D721Med (cell line): Measurements from ENCODE around the gene FNTB.

Experiments
- DNase-seq: peaks from one replicate; pipeline ENCODE4 v3.0.0; 2011; ENCODE audit warnings: low spot score; ENCODE audit not compliant: insufficient read length
- FAIRE-seq: peaks from 2 replicates; lab custom pipeline; 2011; peaks lifted over from hg19 to GRCh38; lab: Jason Lieb, UNC
- TF ChIP-seq, protein P1 (sequence below): IDR thresholded peaks from 2 replicates; pipeline ENCODE4 v1.5.1; 2012; ENCODE audit warnings: mild to moderate bottlenecking, control low read depth; ENCODE audit not compliant: insufficient read depth; ENCODE audit errors: missing control alignments

FNTB gene

DNA sequence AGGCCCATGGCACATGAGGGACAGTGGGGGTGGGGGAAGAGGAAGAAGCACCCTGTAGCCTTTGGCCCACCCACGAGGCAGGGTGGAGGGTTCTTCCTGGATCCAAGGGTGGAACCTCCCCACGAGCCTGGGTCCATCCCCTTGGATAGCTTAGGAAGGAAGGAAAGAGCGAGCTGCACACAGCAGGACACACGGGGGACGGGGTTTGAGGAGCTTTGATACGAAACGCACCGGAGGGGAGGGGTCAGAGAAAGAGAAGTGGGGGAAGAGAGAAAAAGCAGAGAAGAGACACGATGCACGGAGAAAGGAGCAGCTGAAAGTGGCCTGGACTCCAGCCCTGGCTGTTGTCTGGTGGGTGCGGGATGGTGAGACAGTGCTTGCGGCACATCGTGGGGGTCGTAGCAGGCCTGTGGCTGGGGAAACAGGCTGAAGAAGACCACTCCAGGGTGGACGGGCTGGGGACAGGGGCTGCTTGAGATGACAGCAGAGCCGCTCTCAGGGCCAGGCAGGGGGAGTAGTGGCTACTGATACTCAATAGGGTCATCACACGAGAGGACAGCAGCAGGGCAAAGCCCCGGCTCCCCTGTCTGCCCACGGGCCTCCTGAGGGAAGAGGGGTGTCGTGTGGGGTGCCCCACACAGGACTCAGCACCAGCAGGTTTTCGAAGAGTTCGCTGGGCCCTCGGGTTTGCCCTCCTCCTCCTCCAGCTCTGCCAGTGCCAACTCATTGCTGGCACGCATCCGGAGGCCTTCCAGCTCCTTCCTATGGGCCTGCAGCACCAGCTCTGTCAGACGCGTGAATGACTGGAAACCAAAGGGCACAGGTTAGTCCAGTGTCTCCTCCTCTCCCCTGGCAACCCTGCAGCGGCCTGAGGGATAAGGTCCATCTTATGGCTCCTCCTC is 38.7 kb upstream of the FNTB start:
- no peak for FAIRE-seq
- no peak for DNase-seq
- TF ChIP-seq, protein P1, sequence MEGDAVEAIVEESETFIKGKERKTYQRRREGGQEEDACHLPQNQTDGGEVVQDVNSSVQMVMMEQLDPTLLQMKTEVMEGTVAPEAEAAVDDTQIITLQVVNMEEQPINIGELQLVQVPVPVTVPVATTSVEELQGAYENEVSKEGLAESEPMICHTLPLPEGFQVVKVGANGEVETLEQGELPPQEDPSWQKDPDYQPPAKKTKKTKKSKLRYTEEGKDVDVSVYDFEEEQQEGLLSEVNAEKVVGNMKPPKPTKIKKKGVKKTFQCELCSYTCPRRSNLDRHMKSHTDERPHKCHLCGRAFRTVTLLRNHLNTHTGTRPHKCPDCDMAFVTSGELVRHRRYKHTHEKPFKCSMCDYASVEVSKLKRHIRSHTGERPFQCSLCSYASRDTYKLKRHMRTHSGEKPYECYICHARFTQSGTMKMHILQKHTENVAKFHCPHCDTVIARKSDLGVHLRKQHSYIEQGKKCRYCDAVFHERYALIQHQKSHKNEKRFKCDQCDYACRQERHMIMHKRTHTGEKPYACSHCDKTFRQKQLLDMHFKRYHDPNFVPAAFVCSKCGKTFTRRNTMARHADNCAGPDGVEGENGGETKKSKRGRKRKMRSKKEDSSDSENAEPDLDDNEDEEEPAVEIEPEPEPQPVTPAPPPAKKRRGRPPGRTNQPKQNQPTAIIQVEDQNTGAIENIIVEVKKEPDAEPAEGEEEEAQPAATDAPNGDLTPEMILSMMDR = no peak

- TF ChIP-seq, protein P1 = no peak
- no peak for DNase-seq
- no peak for FAIRE-seq
These were observed 38.0 kb upstream of the FNTB start for GRCh38 chr14:64948612-64949210.

- FAIRE-seq = no peak
These were observed 35.8 kb upstream of the FNTB start for GRCh38 chr14:64950889-64951288.

GRCh38 chr14:64951291-64951690 is 35.4 kb upstream of the FNTB start:
- DNase-seq (no peak), FAIRE-seq (no peak)
- TF ChIP-seq, protein P1 = no peak

More at GRCh38 chr14:64950889-64951288, 35.8 kb upstream of the FNTB start:
- TF ChIP-seq, protein P1 = no peak
- no peak for DNase-seq

- no peak for FAIRE-seq
- no peak for DNase-seq
- TF ChIP-seq, protein P1 = no peak
These were observed 35.0 kb upstream of the FNTB start for GRCh38 chr14:64951724-64952123.

DNA sequence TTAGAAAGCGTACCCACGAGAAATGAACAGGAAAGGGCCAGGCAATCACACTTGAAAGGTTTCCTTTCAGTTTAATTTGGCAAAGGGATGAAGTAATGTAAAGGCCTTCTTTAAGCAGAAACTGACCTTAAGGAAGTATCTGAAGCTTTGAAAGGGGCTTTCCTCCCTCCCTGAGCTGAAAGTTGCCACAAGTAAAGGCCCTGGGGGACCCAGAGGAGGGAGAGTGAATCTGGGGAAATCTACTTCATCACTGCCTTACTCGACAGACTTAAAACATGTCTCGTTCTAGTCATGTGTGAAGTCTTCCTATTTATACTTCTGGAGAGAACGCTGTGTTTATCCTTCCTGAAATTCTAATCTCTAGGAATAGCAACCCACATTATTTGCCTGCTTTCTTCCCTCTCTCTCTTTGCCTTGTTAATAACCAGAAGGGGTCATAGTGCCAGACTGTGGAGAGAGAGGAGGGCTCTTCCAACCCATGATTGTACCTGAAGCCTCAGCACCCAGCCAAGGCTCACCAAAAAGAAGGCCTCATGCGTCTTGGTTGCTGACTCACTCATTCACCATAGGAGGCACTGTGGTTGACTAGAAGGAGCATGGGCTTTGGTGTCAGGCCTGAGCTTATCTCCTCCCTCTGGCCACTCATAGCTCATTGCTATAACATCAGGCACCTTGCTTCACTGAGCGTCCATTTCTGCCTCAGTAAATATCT is 33.9 kb upstream of the FNTB start:
- DNase-seq (no peak), FAIRE-seq (no peak)
- TF ChIP-seq, protein P1 = no peak
